ENCODE data around the gene KRT85. TPM values are rescaled to one million over a fixed set of nuclear protein-coding genes. Genes with fewer than 3 reads are reported as not detected.

The KRT85 gene
- total RNA-seq, 1 donor from 2014 or later: not detected

GRCh38 chr12:52351196-52352059 lies 15.9 kb downstream of the KRT85 start:
- Mint-ChIP-seq H3K9me3 (ENCODE audit: unreplicated experiment) (no peaks in the 10 kb centered on the region), H3K27ac (ENCODE audit: unreplicated experiment) (no peak overlapping the region), H3K4me3 (ENCODE audit: unreplicated experiment) (no peak overlapping the region), H3K27me3 (ENCODE audit: unreplicated experiment) (peaks cover 60% of the 10 kb centered on the region), H3K4me1 (ENCODE audit: unreplicated experiment) (peaks cover 16% of the 10 kb centered on the region), H3K36me3 (ENCODE audit: unreplicated experiment) (no peaks in the 10 kb centered on the region)
- DNase-seq (ENCODE audit: extremely low spot score, unreplicated experiment): peak; percentile 54
- no peak for TF ChIP-seq CTCF (IDR thresholded peaks at IDR 0.05)

DNA sequence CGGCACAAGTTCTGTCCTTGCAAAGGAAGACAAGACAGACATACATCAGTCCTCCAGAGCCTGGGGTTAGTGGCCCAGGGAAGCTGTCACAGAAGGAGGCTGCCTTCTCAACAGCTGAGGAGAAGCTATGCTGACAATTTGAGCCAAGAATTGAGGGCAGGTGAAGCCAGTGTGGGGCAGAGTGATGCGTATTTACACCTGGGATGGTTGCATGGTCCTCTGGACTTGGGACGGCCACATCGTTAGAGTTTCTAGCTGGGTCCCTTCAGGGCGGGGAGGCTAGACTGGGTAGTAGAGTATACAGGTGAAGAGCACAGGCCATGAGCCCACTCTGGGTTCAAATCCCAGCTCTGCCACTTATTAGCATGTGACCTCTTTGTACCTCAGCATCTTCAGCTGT lies 16.5 kb downstream of the KRT85 start:
- no peak overlapping the region for H3K27ac Mint-ChIP-seq (ENCODE audit: unreplicated experiment)
- peaks cover 63% of the 10 kb centered on the region for H3K27me3 Mint-ChIP-seq (ENCODE audit: unreplicated experiment)
- peaks cover 16% of the 10 kb centered on the region for H3K4me1 Mint-ChIP-seq (ENCODE audit: unreplicated experiment)
- no peaks in the 10 kb centered on the region for H3K36me3 Mint-ChIP-seq (ENCODE audit: unreplicated experiment)
- H3K9me3 Mint-ChIP-seq (ENCODE audit: unreplicated experiment): no peaks in the 10 kb centered on the region
- peak; percentile 38 for DNase-seq (ENCODE audit: extremely low spot score, unreplicated experiment)
- H3K4me3 Mint-ChIP-seq (ENCODE audit: unreplicated experiment): no peak overlapping the region
- no peak for TF ChIP-seq CTCF (IDR thresholded peaks at IDR 0.05)

DNA sequence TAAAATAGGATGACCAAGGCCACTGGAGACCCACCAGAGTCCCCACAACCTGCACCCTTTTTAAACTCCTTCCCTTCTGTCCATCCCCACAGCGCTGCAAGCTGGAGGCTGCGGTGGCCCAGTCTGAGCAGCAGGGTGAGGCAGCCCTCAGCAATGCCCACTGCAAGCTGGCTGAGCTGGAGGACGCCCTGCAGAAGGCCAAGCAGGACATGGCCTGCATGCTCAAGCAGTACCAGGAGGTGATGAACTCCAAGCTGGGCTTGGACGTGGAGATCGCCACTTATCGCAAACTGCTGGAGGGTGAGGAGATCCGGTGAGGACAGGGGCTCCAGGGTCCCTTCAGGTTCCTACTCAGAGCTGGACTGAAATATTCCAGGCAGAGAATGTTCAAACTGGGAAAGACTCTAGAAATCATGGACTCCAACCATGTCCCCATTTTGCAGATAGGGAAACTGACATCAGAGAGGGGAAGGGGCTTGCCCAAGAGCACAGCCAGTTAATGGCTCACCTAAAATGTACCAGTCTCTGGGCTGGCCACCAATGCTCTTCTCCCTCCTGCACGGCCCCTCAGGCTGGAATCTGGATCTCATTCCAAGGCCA lies 17.2 kb downstream of the KRT85 start:
- peak; percentile 51 for DNase-seq (ENCODE audit: extremely low spot score, unreplicated experiment)
- H3K4me1 Mint-ChIP-seq (ENCODE audit: unreplicated experiment): peaks cover 16% of the 10 kb centered on the region
- H3K9me3 Mint-ChIP-seq (ENCODE audit: unreplicated experiment): no peaks in the 10 kb centered on the region
- no peak overlapping the region for H3K27ac Mint-ChIP-seq (ENCODE audit: unreplicated experiment)
- H3K4me3 Mint-ChIP-seq (ENCODE audit: unreplicated experiment): no peak overlapping the region
- TF ChIP-seq CTCF (IDR thresholded peaks at IDR 0.05): no peak
- no peaks in the 10 kb centered on the region for H3K36me3 Mint-ChIP-seq (ENCODE audit: unreplicated experiment)
- peaks cover 62% of the 10 kb centered on the region for H3K27me3 Mint-ChIP-seq (ENCODE audit: unreplicated experiment)

DNA sequence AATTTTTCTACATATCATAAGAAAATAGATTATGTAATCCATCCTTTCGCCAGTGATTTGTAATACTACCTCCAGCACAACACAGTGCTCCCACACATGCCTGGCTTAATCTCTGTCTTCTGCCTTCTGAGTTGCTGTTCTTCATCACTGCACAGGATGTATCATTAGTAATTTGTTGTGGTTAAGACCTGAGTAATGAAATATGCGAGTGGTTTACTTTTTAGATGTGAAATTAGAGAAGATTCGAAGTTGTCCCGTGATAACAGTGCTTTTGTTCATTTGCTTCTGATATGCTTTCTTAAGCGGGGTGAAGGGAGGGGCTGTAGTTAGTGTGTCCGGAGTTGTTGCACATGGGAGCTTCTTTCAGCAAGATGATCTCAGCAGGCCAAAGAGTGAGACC lies 18.1 kb downstream of the KRT85 start:
- Mint-ChIP-seq H3K27me3 (ENCODE audit: unreplicated experiment) (peaks cover 53% of the 10 kb centered on the region), H3K36me3 (ENCODE audit: unreplicated experiment) (no peaks in the 10 kb centered on the region), H3K4me1 (ENCODE audit: unreplicated experiment) (peaks cover 9% of the 10 kb centered on the region), H3K9me3 (ENCODE audit: unreplicated experiment) (no peaks in the 10 kb centered on the region), H3K27ac (ENCODE audit: unreplicated experiment) (no peak overlapping the region), H3K4me3 (ENCODE audit: unreplicated experiment) (no peak overlapping the region)
- no peak for TF ChIP-seq CTCF (IDR thresholded peaks at IDR 0.05)
- DNase-seq (ENCODE audit: extremely low spot score, unreplicated experiment): no peak
